OCI-LY1 (cell line): ENCODE measurements around the gene TSC22D1.

Experiments
- H2AFZ ChIP-seq: fragments of 200-600 bp; sonication (generic), shearing (Covaris generic); 2 replicates; pipeline ENCODE4 v1.6.0; 2014; ENCODE audit warnings: antibody characterized with exemption, mild to moderate bottlenecking, low read length
- H3F3A ChIP-seq: fragments of 200-600 bp; sonication (generic), shearing (Covaris generic); 2 replicates; pipeline ENCODE4 v1.6.0; 2014; ENCODE audit warnings: mild to moderate bottlenecking, antibody characterized with exemption, low read length, moderate library complexity; ENCODE audit not compliant: insufficient read depth
- H3K27ac ChIP-seq: fragments of 200-600 bp; sonication (generic); 2 replicates; pipeline ENCODE4 v1.5.1; 2014; ENCODE audit warnings: low read length, mixed run types, mild to moderate bottlenecking, low read depth; ENCODE audit not compliant: poor library complexity, severe bottlenecking
- H3K27me3 ChIP-seq: fragments of 200-600 bp; sonication (generic); 2 replicates; pipeline ENCODE4 v1.6.0; 2014; ENCODE audit warnings: antibody characterized with exemption, mild to moderate bottlenecking, low read length, moderate library complexity; ENCODE audit not compliant: insufficient read depth
- H3K36me3 ChIP-seq: fragments of 200-600 bp; sonication (generic); 2 replicates; pipeline ENCODE4 v1.6.1; 2014; ENCODE audit warnings: mild to moderate bottlenecking, antibody characterized with exemption, low read length, moderate library complexity, mixed read lengths; ENCODE audit not compliant: insufficient read depth
- H3K4me1 ChIP-seq: fragments of 200-600 bp; sonication (generic); 2 replicates; pipeline ENCODE4 v1.5.1; 2014; ENCODE audit warnings: mild to moderate bottlenecking, low read length, moderate library complexity; ENCODE audit not compliant: insufficient read depth, severe bottlenecking
- H3K4me2 ChIP-seq: fragments of 200-600 bp; sonication (generic), shearing (Covaris generic); 2 replicates; pipeline ENCODE4 v1.6.1; 2014; ENCODE audit warnings: low read length
- H3K4me3 ChIP-seq: fragments of 200-600 bp; sonication (generic); 2 replicates; pipeline ENCODE4 v1.5.1; 2014; ENCODE audit warnings: low read length, low read depth, mild to moderate bottlenecking, mixed read lengths; ENCODE audit not compliant: poor library complexity, severe bottlenecking
- H3K79me2 ChIP-seq: fragments of 200-600 bp; shearing (Covaris generic); 2 replicates; pipeline ENCODE4 v1.6.1; 2016; ENCODE audit warnings: mixed run types, low read length, mixed read lengths; ENCODE audit not compliant: insufficient read depth
- H3K9ac ChIP-seq: fragments of 200-600 bp; sonication (generic), shearing (Covaris generic); 2 replicates; pipeline ENCODE4 v1.6.1; 2014; ENCODE audit warnings: mild to moderate bottlenecking, low read length, mixed read lengths
- H3K9me2 ChIP-seq: fragments of 200-600 bp; sonication (generic), shearing (Covaris generic); 2 replicates; pipeline ENCODE4 v1.6.1; 2014; ENCODE audit warnings: low read depth, mild to moderate bottlenecking, low read length, mixed read lengths
- H3K9me3 ChIP-seq: fragments of 200-600 bp; shearing (Covaris generic); 2 replicates; pipeline ENCODE4 v1.6.1; 2014; ENCODE audit warnings: low read length, mixed read lengths
- H4K20me1 ChIP-seq: fragments of 200-600 bp; sonication (generic), shearing (Covaris generic); 2 replicates; pipeline ENCODE4 v1.6.0; 2016; ENCODE audit warnings: mild to moderate bottlenecking, low read length; ENCODE audit not compliant: insufficient read depth
- CTCF ChIP-seq: fragments of 200-600 bp; sonication (generic), shearing (Covaris generic); IDR thresholded peaks from 2 replicates; pipeline ENCODE4 v1.5.1; 2017; ENCODE audit warnings: mild to moderate bottlenecking, antibody characterized with exemption, low read length, moderate library complexity, mixed read lengths
- EZH2 ChIP-seq: fragments of 200-600 bp; sonication (generic), shearing (Covaris generic); IDR thresholded peaks from 2 replicates; pipeline ENCODE4 v1.8.0; 2017; ENCODE audit warnings: borderline replicate concordance, mixed run types, mild to moderate bottlenecking, antibody characterized with exemption, low read length, moderate library complexity, mixed read lengths

TSC22D1 gene

DNA sequence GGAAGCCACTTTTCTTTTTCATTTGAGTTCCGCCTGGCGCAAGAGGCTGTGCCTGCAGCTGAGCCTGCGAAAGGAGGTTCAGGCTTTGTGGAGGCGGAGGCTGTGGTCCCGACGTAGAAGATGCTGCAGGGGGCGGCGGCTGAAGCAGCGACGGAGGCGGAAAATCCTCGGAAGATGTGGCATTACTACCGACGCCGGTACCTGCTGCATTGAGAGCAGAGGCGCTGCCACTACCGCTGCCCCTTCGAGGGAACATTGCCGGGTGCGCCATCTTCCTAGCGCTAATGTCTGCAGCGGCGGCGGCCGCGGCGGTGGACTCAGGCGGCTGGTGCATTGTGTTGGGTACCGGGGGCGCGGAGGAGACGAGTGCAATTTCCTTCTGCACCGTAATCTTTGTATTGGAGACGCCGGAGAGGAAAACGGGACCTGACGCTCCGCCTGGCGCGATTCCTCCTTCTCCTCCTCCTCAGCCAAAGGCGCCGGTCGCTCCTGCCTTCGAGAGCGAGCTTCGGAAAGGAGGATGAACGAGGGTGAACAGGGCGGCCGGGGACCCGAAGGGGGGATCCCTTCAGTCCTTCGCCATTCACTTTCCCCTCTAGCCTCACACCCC lies at the start of gene TSC22D1:
TSC22D1 (minus strand) TSS at position 590 of the 610 bp plus-strand sequence; CDS start at position 334, 256 bp downstream.
- peaks cover 40% of the 10 kb centered on the region for H3K4me1 ChIP-seq
- H3K27me3 ChIP-seq = no peaks in the 10 kb centered on the region
- H3K9ac ChIP-seq = peak within 1 kb of the TSS; percentile 90
- H3K4me3 ChIP-seq = peak within 1 kb of the TSS; percentile 87
- TF ChIP-seq CTCF (no peak), EZH2 (no peak)
- H3K4me2 ChIP-seq = peak within 1 kb of the TSS; percentile 90
- H2AFZ ChIP-seq = no peak within 1 kb of the TSS
- peaks cover 17% of the 10 kb centered on the region for H3K36me3 ChIP-seq
- no peaks in the 10 kb centered on the region for H3F3A ChIP-seq
- no peaks in the 10 kb centered on the region for H3K9me3 ChIP-seq
- no peaks in the 10 kb centered on the region for H3K79me2 ChIP-seq
- H4K20me1 ChIP-seq = no peaks in the 10 kb centered on the region
- no peaks in the 10 kb centered on the region for H3K9me2 ChIP-seq
- H3K27ac ChIP-seq = peak within 1 kb of the TSS; percentile 27

- Histone ChIP-seq H3K27me3 (no peaks in the 10 kb centered on the region), H3K27ac (no peak overlapping the region), H3K4me1 (no peaks in the 10 kb centered on the region), H3K9ac (no peak overlapping the region), H3K9me2 (no peaks in the 10 kb centered on the region), H3K4me3 (no peak overlapping the region), H3K9me3 (no peaks in the 10 kb centered on the region), H4K20me1 (no peaks in the 10 kb centered on the region), H3K36me3 (no peaks in the 10 kb centered on the region), H3K79me2 (no peaks in the 10 kb centered on the region), H3K4me2 (no peak overlapping the region), H3F3A (no peaks in the 10 kb centered on the region), H2AFZ (no peak overlapping the region)
- no peak for TF ChIP-seq EZH2
- TF ChIP-seq CTCF = no peak
These were observed 46.6 kb upstream of the TSC22D1 start for GRCh38 chr13:44622708-44623107.

DNA sequence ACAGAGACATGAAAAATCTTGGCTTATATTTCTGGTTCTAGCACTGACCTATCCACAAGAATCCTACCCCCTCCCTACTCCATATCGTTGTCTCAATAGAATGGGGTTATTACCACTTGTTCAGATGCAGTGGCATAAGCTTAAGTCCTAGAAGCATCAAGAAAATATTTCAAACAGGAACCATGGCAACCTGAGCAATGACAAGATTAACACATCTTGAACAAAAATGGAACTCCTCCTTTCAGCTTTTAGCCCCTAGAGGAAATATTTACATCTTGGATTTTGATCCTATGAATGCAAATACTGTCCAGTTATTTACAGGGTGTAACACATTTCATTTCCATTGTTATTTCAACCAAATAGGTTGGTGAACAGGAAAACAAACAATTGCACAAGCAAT lies 46.1 kb upstream of the TSC22D1 start:
- H3K27me3 ChIP-seq = no peaks in the 10 kb centered on the region
- no peak overlapping the region for H2AFZ ChIP-seq

More for the DNA sequence above, 46.1 kb upstream of the TSC22D1 start:
- Histone ChIP-seq H4K20me1 (no peaks in the 10 kb centered on the region), H3F3A (no peaks in the 10 kb centered on the region), H3K36me3 (no peaks in the 10 kb centered on the region), H3K27ac (no peak overlapping the region), H3K4me2 (no peak overlapping the region), H3K79me2 (no peaks in the 10 kb centered on the region), H3K4me1 (no peaks in the 10 kb centered on the region), H3K9me2 (no peaks in the 10 kb centered on the region), H3K9me3 (no peaks in the 10 kb centered on the region), H3K4me3 (no peak overlapping the region), H3K9ac (no peak overlapping the region)
- TF ChIP-seq EZH2 (no peak), CTCF (no peak)
